ENCODE measurements around the gene FBXO42.

FBXO42 gene

DNA sequence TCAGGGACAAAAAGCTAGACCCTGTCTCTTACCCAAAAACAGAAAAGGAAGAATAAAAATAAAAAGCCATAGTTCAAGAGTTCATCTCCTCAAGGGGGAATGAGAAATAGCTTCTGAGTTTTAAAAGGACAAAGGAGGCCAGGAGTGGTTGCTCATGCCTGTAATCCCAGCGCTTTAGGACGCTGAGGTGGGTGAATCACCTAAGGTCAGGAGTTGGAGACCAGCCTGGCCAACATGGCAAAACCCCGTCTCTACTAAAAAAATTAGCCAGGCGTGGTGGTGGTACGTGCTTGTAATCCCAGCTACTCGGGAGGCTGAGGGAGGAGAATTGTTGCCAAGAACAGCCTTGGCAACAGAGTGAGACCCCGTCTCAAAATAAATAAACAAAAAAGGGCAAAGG lies 76.7 kb downstream of the FBXO42 start:
- TF ChIP-seq GATA3 (IDR thresholded peaks at IDR 0.05; ENCODE audit: low read depth, low read length) (no peak), GATA2 (IDR thresholded peaks at IDR 0.05; ENCODE audit: low read depth, low read length) (no peak)

DNA sequence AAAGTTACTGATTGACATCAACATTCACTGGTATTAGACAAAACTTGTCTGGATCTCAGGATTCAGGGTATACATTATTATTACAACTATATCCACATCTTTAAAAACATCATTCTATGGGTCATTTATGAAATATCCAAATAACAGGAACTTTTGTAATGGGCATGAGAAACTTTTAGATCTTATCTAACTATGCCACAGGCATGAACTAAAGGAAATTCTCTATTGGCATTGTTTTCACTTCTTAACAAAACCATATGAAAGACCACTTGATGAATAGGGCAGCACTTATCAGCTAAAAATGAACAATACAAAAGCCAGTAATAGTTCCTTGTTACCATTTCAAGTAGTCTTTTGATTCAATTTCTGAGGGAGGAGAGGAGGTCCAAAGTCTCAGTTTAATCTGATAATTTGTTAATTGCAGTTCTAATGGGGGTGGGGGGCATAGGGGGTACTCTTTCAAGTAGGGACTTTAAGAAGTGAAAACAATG lies 84.5 kb downstream of the FBXO42 start:
- no peak for TF ChIP-seq GATA3 (IDR thresholded peaks at IDR 0.05; ENCODE audit: low read depth, low read length)
- TF ChIP-seq GATA2 (IDR thresholded peaks at IDR 0.05; ENCODE audit: low read depth, low read length) = no peak

DNA sequence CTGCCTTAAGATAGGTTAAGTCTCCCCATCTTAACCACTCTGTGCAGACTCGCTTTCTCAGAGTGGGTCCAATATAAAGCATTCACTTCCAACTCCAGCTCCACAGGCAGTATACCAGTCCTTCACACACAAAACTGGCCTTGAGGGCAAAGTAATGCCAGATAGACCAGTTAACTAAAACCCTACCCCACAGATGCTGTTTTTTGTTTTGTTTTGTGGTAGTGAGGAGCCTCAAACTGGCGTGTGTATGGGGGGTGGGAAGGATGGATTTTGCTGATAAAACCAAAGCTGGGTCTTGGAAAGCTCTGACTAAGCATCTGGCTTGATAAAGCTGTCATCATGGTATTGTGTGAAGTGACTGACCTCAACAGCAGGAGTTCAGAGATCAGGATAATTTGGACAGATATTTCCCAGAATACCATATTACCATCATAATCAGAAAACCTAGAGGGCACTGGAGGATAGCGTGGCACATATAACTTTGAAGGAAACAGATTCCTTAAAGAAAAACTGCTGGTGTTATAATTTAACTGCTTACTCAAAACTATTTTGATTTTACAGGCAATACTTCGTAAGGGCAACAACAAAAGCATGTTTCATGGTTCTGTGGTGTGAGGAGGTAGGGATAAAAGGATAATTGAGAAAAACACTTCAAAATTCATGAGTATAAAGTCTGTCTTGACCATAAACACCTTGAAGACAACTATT lies 85.7 kb downstream of the FBXO42 start:
- peak; percentile 38; the same call in 1 of the 2 replicates for TF ChIP-seq GATA3 (IDR thresholded peaks at IDR 0.05; ENCODE audit: low read depth, low read length)
- peak; percentile 72 for TF ChIP-seq GATA2 (IDR thresholded peaks at IDR 0.05; ENCODE audit: low read depth, low read length)

DNA sequence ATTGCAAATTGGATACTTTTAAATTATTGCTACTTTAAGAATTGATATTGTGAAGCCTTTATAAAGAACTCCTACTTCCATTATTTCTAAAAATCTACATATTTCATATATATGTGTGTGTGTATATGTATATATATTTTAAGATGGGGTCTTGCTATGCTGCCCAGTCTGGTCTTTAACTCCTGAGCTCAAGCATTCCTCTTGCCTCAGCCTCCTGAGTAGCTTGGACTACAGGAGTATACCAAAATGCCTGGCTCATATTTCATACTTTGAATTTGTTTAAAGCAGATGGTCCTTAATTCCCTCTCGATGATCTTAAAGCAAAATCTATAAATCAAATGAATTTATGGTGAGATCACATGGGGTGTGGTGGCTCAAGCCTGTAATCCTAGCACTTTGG lies 90.2 kb downstream of the FBXO42 start:
- TF ChIP-seq GATA3 (IDR thresholded peaks at IDR 0.05; ENCODE audit: low read depth, low read length) (no peak), GATA2 (IDR thresholded peaks at IDR 0.05; ENCODE audit: low read depth, low read length) (no peak)

DNA sequence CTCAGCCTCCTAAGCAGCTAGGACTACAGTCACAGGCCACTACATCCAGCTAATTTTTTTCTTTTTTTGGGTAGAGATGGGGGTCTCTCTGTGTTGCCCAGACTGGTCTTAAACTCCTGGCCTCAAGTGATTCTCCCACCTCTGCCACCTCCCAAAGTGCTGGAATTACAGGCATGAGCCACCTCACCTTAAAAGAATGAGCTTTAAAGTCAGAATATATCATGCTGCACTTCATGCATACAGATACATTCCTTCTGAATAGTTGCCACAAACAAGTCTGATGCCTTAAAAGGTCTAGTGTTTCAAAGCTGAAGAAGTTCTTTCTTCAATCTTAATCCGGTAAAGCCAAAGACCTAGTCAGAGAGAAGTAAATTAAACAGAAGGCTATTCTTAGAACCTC lies 91.5 kb downstream of the FBXO42 start:
- TF ChIP-seq GATA3 (IDR thresholded peaks at IDR 0.05; ENCODE audit: low read depth, low read length) = no peak
- no peak for TF ChIP-seq GATA2 (IDR thresholded peaks at IDR 0.05; ENCODE audit: low read depth, low read length)

DNA sequence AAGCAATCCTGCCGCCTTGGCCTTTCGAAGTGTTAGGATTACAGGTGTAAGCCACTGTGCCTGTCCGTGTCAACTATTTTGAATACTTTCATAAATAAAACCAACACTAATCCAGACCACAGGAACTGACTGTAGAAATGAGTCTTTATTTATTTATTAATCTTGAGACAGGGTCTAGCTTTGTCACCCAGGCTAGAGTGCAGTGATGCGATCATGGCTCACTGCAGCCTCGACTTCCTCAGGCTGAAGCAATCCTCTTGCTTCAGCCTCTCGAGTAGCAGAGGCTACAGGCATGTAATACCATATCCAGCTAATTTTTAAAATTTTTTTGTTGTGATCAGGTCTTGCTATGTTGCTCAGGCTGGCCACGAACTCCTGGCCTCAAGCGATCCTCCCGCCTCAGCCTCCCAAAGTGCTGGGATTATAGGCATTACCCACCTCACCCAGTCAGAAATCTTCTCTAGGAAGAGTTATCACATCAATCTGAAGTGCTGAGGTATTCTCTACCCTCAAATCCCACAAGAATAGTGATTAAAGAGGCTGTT lies 93.6 kb downstream of the FBXO42 start:
- TF ChIP-seq GATA2 (IDR thresholded peaks at IDR 0.05; ENCODE audit: low read depth, low read length) (no peak), GATA3 (IDR thresholded peaks at IDR 0.05; ENCODE audit: low read depth, low read length) (no peak)

DNA sequence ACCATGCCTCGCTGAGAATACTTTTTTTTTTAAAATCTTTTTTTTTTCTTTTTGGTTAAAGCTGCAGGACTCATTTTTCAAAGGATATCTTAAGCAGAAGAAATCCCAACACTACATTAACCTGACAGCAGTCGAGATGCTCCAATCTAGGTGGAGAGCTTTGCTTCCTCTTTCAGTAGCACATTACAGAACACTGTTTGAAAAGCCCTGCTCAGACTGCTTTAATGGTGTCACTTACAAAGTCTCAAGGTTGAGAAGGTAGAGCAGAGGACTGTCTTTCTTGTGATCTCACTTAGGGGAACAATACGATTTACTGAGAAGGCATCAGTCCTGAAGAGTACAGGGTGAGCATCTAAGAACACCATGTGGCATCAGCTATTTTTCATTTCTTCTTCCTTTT lies 94.3 kb downstream of the FBXO42 start:
- TF ChIP-seq GATA2 (IDR thresholded peaks at IDR 0.05; ENCODE audit: low read depth, low read length) = no peak
- TF ChIP-seq GATA3 (IDR thresholded peaks at IDR 0.05; ENCODE audit: low read depth, low read length) = no peak

DNA sequence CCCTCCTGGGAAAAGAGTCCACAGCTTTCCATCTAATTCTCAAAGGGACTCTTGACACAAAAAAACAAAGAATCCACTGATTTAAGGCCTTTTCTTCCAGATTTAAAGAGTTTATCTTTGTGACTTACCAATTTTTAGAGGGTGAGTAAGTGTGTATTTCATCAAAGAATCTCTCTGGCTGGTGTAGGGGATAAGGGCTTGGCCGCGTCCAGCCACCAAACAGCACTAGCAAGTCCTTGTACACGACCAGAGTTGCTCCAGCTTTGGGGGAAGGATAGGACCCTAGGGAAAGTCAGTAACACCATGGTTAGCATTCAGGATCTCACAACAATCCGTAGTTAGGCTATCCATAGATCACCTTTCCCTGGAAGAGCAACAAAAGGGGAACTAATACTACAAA lies 95.8 kb downstream of the FBXO42 start:
- no peak for TF ChIP-seq GATA2 (IDR thresholded peaks at IDR 0.05; ENCODE audit: low read depth, low read length)

DNA sequence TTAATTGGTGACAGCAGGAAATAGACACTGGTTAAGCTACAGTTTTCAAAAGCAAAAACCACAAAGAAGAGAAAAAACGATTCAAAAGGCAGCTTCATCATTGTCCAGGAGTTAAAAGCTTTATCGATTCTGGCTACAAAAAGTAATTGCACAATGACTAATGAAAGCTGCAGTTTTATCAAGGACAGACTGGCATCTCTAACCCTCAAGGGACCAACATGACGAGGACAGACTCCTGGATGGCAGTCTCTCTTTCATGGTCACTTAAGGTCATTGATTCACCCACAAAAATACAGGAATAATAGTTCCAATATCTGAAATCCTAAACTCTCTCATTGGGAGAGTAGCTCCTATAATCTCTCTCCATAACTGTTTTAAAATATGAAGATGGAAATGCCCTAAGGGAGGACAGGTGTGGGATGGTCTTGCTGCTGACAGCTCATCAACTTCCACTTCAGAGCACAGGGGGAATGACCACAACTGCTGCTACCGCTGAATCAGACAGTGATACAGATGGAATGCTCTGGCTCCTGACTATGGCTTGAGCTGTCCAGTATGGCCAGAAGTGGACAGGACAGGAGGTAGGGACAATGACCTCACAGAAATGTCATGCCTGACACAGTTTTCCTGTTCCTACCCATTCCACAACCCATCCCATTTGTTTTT lies 97.9 kb downstream of the FBXO42 start:
- TF ChIP-seq GATA3 (IDR thresholded peaks at IDR 0.05; ENCODE audit: low read depth, low read length) (no peak), GATA2 (IDR thresholded peaks at IDR 0.05; ENCODE audit: low read depth, low read length) (no peak)

DNA sequence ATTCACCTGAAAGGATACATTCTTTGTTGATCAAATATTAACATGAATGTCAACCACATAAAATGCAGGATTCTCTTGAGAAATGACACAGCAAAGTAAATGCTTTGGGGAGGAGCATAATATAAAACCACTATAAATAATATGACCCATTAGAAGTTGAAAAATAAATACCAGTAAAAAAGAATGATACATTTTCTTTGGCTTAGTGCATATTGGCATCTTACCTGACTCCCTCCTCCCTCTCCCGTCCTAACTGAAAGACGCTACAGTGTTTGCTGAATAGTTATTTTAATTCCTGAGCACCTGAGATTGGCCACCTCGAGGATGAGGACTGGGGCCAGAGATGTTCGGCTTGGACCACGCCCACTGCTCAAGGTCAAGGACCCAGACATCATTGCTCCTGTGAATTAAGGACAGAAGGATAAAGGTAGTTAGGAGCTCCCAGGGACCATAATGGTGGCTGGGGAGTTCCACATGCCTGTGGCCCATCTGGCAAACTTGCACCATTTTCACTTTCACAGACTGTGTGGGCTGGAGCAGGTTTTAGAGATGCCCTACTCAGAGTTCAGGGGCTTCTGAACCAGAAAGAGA lies 98.9 kb downstream of the FBXO42 start:
- TF ChIP-seq GATA2 (IDR thresholded peaks at IDR 0.05; ENCODE audit: low read depth, low read length) = no peak
- no peak for TF ChIP-seq GATA3 (IDR thresholded peaks at IDR 0.05; ENCODE audit: low read depth, low read length)

DNA sequence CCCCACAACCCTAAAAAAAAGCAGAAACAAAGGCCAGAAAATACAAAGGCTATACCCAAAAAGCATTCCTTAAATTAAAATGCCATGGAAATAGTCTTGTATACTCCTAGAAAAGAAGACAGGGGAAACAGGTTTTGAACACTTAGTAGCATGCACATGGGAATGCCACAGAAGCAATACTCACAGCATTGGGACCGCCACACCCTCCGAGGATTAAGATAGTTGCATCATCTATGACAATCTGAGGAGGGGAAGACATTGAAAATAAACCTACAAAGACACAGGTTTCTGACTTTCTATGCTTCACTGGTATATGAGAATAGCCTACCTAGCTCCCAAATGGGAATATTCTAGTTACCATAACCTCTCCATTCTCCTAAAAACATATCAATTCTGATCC lies 99.4 kb downstream of the FBXO42 start:
- no peak for TF ChIP-seq GATA2 (IDR thresholded peaks at IDR 0.05; ENCODE audit: low read depth, low read length)
- no peak for TF ChIP-seq GATA3 (IDR thresholded peaks at IDR 0.05; ENCODE audit: low read depth, low read length)

DNA sequence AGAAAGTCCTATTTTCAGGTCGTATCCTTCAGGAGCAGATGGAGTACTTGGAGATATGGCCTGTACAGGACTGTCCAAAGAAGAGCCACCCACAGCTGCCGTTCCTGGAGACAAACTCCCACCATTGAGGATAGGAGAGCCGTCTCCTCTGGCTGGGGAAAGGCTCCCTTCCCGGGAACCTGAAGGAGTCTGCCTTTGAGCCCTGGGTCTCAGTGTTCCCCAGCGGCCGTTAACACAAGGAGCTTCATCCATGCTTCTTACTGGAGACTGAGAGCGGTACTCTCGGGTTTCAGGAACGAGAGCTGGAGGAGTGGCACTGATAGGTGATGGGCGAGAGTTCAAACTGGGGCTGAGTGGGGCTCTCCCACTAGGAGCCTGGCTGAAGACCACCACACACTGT lies 100.9 kb downstream of the FBXO42 start:
- TF ChIP-seq GATA2 (IDR thresholded peaks at IDR 0.05; ENCODE audit: low read depth, low read length) (no peak), GATA3 (IDR thresholded peaks at IDR 0.05; ENCODE audit: low read depth, low read length) (no peak)

DNA sequence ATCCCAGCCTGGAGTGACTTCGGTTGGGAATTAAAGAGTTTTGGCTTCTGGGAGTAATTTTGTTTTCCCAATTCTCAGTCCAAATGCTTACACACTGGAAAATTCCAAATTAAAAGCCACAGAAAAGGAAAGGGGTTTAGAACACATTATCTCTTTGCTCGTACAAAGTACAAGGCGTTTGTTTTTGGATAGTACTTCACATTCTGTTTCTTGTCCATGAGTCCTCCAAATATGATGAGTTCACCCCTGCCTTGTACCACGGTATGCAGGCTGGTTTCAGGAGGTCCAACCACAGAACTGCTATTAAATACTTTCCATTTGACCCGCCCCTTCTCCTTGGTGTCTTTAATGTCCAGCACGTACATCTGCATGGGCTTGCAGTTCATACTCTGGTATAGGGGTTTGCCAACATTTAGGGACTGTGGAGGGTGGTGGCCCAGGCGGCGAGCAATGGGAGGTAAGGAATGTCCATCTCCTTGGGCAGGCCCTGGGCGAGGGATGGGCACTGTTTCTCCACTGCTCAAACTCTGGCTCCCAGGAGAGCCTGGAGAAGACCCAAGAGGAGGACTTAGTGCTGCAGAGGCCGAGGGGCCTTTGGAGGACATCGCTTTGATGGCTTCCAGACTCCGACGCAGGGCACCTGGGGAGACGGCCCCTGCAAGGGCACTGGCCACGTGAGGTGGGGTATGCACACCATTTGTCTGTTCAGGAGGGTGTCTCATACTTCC lies 101.6 kb downstream of the FBXO42 start:
- TF ChIP-seq GATA3 (IDR thresholded peaks at IDR 0.05; ENCODE audit: low read depth, low read length) (no peak), GATA2 (IDR thresholded peaks at IDR 0.05; ENCODE audit: low read depth, low read length) (no peak)
